HG03135 (cell line): ENCODE results near the gene EPOP.

ENCODE experiments used
- ATAC-seq: cut with Tn5 transposase; IDR thresholded peaks from one replicate; pipeline ENCODE4 v1.9.1; 2021; ENCODE audit warnings: mild to moderate bottlenecking, moderate library complexity; ENCODE audit not compliant: unreplicated experiment

The EPOP gene

DNA sequence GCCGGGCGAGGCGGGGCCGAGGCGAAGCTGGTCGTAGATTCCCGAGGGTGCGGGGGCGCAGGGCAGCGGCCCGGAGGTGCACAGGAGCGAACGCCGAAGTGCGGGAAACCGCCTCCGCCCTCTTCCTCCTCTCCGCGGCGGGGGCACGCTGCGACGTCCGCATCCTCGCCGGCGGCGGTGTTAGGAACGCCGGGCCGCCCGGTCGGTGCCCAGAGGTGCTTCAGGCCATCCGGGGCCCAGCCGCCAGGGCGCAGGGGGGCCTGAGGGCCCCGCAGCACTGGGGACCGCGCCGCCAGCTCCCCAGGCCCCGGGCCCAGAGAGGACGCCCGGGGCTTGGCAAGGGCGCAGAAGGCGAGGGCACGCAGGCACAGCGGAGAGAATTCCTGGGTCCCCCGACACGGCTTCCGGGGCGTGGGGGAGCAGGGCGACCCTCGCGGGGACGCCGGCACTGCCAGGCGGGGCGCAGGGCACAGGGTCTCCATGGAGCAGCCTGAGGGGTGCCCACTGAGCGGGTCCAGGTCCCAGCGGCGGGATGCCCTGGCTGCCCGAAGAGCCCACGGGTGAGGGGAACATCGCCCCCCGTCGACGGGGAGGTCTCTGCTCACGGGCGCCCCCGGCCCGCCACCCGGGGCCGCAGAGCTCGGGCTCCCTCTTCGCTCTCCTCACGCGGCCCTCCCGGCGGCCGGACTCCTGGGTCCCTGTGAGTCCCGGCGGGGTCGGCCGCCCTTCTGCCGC is 576 bp downstream of the EPOP start:
- no peak for ATAC-seq

DNA sequence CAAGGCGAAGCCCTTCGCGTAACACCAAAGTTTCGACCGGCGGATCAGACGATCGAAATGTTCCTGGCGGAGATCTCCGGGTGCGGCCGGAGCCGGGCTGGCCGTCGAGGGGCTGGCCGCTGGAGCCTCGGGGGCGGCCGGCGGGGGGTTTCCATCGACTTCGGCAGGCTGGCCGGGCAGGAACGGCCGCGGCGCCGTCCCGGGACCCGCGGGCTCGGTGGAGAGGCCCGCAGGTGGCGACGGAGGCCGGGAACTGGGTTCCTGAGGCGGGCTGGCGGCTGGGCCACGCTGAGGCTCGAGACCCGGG is 1.1 kb downstream of the EPOP start:
- no peak for ATAC-seq

DNA sequence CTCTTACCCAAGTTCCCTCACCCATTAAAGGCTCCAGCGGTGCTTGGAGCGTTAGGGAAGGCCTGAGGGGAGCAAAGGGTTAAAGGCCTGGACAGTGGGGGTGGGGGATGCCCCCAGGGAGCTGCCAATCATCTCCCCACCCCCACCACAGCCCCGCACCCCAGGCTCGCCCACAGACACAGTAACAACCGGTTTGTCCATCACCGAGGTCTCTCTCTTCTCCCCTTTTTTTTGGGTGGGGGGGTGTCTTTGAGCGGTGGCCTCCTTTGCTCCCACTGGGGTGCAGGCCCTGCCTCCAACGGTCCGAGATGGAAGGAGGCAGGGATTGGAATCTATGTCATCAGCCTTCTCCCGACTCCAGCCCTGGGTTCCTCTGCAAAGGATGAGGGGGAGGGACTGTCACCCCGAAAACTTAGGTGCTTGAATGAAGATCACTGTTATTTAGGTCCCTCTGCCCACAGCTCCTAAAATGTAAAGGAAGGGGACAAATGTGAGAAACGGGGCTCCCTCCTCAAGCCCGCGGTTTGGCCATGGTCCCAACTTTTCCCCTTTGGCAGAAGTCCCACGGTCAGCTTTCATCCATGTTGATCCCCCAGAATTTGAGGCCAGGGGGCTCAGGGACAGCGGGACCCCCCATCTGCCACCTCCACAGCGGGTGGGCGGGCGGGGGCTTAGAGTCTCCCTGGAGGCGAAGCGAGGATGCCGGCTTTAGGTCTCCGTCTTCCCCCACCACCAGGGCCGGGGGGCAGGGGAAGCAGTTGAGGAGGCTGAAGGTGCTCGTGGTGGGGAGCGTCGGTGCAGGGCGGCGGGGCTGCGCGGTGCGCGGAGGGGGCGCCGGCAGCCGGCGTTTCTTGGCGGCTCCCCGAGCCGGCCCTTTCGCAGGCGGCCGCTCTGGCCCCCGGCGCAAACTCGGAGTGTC is 1.7 kb downstream of the EPOP start:
- no peak for ATAC-seq

DNA sequence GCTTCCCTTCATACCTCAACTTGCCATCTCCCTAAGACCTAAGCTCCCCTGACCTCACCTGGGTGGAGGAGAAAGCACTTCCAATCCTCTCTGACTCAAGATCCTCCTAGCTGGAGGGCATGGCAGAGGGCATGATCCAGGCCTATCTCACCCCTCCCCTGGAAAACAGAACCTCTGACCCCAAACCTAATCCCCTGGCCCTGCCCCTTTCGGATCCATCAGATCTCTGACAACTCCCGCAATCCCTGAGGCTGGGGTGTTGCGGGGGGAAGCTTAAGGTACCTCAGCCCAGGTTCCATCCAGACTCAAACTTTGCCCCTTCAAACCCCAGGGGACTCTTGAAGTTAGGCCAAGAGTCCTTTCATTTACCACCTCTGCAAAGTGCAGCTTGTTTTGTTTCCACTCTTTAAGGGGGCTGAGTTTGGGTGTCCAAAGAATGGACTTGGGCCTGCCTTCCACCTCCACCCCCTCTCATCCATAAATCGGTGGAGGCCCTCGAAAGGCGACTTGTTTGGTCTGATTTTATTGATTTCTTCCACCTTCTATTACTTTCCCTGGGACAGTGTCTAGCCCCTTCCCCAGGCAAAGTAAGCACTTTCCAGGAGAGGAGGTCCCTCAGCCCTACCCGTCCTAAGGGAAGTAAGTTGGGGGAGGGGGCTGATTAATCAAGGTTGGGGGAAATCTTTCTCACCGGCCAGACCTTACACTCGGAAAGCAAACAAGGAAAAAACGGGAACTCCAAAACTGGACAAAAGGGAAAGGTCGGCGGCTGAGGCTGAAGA is 2.6 kb downstream of the EPOP start:
- no peak for ATAC-seq

DNA sequence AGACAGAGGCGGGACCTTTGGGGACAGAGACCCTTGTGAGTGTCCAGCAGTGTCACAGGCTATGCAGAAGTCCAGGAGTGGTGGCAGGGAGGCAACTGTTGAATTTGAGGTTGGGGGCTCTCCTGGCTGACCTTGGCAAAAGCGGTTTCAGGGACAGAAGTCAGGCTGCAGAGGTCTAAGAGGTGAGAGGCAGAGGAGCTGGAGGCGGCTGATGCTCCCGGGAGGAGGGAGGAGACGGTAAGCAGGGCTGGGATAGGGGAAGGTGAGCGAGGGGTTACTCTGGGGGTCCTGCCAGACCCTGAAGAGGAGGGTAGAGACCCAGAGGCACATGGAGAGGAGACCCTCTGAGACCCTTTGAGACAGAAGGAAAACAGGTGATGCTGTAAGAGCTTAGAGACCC is 5.2 kb downstream of the EPOP start:
- ATAC-seq, result no peak

DNA sequence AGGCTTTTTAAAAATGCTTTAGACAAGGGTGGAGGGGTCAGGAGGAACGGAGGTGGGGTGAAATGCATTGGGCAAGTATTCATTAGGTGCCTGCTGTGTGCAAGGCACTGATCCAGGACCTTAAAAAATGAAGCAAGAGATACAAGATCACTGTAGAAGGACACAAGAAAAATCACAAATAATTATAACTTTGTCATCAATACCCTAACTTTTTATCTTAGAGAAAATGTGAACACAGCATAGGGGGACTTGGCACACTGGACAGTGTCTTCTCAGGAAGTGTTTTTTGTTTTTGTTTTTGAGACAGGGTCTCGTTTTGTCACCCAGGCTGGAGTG is 7.0 kb downstream of the EPOP start:
- ATAC-seq, result no peak

DNA sequence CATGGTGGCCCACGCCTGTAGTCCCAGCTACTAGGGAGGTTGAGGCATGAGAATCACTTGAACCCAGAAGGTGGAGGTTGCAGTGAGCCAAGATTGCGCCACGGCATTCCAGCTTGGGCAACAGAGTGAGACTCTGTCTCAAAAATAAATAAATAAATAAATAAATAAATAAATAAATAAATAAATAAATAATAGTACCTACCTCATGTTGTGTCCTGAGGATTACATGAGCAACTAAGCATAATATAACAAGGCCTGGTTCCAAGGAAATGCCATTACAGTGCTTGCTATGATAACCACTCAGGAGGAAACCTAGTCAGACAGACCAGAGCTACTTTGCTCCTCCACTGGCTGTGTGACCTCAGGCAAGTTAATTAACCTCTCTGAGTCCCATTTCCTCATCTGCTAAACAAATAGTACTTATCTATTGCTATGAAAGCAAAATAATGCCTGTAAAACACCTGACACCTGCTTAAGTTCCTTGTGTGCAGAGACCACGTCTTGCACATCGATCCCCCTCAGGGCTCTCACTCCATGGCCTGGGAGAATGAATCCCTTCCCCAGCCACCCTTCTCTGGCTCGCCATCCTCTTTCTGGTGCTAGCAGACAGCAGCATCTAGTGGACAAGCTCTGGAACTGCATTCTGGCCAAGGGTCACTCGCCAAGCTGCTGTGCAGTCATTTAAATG is 7.5 kb downstream of the EPOP start:
- no peak for ATAC-seq

DNA sequence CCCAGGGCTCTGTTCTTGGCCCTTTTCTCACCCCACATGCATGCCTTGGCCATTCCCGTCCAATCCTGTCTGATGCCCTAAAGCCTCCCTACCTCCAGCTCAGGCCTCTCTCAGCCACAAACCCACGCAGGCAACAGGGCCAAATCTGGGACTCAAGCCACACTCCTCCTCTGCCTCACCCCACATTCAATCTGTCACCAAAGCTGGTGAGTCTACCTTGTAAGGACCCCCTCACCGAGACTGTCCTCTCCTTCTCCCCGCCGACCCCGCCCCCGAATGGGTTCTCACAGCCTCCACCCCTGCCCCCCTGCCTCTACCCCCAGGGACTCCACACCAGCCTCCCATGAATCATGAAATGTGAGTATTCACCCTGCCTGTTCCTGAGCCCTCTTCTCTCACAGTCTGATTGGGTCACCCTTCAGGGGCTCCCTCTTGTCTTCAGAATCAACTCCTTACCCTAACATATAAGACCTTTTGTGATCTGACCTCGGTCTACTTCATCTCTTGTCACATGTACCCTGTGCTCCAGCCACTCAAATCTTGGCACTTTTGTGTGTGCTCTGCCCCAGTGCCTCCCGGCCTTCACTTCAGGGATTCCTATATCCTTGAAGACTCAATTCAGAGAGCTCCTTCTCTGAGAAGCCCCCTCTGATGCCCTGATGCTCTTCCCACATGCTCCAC is 10.7 kb downstream of the EPOP start:
- ATAC-seq, result no peak

DNA sequence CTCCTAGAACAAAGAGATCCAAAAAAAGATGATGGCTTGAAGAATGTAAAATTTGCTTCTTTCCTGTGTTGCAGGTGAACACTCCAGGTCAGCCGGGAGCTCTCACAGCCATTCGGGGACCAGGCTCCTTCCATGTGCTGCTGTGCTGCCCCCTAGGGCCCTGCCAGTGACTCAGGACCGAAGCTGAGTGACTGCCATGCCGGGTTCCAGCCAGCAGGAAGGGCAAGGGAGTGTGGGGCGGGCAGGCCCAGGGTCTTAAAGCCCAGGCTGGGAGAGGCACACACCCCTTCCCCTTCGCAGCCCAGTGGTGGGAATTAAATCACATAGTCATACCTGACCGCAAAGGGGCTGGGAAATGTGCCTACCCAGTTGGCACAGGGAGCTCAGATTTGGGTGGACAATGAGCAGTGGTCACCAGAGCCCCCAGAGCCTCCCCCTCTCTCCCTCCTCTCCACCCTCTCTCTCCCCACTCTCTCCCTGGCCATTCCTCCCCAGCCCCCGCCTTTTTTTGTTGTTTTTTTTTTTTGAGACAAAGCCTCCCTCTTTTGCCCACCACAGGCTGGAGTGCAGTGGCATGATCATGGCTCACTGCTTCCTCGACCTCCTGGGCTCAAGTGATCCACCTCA is 11.5 kb downstream of the EPOP start:
- no peak for ATAC-seq

DNA sequence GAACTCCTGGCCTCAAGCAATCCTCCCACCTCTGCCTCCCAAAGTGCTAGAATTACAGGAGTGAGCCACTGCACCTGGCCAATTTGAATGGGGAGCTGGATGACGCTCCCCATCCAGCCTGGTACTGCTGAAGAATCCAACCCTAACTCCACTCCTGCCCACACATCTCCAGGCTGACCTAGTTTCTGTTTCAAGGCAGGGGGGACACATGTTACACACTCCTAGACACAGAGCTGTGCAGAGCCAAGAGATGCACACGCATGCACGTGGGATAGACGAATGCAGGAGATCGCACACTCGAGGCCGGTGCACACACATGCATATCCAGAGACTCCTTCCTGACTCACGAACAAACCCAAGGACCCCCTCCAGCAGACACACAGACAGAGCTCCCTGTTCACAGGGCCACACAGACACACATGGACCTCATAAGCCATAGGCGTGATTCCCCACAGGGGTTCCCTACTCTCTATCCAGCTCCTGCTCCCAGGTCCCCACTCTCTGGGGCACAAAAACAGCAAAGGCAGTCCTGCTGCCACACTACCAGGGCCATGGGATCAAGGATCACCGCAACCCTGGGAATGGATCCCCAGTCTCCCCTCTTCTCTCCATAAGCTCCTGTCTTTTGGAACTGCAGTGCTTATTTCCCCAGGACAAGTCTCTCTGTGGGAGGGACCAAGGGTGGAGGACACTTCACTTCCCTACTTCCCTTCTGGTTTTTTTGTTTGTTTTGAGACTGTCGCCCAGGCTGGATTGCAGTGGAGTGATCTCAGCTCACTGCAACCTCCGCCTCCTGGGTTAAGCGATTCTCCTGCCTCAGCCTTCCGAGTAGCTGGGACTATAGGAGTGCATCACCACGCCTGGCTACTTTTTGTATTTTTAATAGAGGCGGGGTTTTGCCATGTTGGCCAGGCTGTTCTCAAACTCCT is 14.4 kb downstream of the EPOP start:
- no peak for ATAC-seq

DNA sequence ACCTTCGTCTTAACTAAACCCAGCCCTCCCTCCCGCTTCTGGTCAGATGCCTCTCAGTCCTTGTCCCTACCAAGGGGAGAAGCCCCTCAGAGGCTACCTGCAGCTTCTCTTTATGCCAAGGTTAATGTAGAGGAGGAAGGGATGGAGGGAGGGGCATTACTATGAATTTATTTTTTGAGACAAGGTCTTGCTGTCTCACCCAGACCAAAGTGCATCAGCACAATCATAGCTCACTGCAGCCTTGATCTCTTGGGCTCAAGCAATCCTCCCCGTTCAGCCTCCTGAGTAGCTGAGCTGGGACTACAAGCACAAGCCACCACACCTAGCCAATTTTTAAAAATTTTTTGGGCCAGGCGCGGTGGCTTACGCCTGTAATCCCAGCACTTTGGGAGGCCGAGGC is 15.3 kb downstream of the EPOP start:
- ATAC-seq, result no peak

DNA sequence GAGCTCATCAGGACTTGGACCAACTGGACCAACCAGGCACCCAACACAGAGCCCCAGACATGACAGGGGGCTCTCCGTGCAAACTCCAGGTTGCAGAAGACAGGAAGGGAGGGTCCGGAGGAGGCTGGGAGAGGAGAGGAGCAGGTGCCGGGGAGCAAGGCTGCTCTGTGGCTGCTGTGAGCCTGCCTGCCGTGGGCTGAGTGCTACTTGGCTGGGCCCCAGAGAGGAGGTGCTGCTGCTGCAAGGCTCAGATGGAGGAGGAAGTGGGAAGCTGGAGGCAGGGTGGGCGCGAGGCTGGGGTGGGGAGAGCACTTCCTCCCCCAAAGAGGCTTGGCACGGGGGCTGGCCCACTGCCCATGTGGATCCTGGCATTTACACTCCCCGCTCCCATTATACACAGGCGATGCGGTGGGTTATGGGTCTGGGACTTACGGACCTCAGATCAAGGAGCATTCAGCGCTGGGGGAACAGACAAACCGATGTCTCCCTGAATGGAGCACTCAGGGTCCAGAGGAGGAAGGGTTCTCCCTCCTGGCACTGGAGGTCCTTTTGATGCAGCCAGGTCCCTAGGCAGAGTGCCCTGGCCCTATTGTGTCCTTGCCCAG is 15.9 kb downstream of the EPOP start:
- no peak for ATAC-seq

DNA sequence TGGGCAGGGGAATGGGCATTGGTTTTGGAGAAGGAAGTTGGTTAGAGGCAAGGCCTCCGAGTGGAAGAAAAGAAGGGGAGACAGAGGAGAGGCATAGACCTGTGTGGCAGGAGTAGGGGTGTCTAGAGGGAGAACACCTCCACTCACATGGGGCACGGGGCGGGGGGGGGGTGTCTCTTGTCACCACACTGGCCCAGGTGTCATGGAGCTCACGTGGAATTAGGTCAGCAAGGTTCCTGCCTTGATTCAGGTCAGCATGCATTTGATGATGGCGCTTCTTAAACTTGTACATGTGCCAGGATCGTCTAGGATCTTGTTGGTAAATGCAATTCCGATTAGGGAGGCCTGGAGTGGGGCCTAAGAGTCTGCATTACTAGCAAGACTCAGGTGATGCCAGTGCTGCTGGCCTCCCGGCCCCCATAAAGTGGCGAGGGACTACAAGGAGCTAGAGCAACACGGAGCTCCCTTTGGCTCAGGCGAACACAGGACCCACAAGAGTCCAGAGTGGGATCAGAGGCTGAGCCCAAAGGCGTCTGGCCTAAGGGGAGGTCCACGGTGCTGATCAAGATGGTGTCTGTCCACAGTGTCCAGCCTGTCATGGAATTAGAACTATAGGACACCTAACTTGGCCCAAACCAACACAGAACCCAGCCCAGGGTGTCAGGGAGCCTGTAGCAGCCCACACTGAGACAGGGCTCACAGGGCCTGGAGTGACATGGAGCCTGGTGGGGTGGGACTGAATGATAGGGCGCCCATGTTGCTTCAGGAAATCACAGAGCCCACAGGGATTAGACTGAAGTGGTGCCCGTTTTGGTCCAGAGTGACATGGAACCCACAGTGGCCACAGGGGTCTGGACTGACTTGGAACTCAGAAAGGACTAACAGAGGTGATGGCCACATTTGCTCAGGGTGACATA is 16.7 kb downstream of the EPOP start:
- ATAC-seq, result no peak

DNA sequence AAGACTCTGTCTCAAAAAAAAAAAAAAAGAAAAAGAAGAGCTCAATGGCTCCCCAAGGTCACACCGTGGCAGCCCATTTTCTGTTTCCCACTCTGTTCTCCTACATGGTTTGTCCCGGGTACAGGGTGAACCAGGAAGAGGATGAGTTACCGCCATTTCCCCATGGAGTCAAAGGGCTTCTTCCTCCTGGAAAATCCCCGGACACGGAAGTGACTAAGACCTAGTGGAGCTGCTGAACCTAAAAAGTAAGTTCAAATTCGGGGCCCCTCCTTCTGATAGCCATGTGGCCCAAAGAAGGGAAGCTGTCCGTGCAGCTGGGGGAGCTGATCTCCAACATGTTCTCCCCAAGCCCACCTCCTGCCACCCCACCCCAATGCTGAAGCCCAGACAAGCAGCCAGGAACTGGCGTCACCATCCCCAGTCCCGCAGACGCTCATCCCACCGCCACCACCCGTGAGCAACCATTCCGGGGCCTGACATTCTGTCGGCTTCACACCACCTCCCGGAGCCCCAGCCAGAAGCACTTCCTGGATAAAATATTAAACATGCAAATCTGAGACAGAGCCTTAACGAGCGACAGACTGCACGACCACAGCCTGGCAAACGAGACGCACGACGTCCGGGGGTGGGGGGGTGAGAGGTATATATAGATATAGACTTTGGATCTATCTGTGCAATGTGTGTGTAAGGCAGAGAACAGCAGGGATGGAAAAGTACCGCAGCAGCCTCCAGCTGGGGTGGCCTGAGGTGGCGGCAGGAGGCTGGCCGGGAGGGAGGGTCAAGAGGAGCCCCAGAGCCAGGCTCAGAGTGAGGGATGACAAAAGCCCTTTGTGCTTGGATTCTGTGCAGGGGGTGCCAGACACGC is 17.6 kb downstream of the EPOP start:
- ATAC-seq, result no peak

DNA sequence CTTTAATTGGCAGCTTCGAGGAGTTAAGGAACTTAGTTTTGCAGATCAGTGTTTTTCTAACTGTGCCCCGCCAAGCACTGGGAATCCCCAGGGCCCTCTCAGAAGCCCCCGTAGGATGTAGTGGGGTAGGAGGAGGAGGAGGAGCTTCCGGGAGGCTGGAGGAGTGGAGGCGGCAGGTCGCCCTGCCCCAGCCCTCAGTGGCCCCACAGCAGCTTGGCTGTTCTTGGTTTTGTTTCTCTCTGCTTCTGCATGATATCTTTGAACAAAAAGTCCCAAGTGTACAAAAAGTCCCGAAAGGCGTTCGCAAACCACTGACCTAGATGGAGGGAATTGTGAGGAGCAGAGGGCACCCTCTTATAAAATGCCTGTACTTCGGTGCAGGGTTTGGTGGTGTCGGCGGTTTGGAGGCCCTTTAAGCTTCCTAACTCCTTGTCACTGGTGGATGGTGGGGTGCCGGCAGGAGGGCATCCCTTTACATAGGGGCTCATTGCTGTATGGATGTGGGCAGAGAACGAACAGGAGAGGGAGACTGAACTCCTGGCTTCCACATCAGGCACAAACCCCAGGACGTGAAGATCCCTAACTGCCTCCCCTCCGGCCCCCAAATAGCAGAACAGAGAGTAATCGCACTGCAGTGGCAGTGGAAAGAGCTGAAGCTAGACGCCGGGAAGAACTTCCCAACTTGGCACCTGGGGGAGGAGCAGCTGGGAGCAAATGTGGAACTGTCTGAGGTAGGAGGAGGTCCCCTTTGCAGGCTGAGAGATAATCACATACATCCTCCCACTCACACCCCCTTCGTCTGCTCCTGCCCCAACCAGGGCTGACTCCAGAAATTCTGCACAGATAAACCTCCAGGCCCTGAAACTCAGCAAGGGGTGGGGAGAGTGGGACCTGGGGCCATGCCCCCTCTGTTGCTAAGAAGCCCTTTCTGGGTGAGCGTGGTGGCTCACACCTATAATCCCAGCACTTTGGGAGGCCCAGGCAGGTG is 20.1 kb downstream of the EPOP start:
- no peak for ATAC-seq

DNA sequence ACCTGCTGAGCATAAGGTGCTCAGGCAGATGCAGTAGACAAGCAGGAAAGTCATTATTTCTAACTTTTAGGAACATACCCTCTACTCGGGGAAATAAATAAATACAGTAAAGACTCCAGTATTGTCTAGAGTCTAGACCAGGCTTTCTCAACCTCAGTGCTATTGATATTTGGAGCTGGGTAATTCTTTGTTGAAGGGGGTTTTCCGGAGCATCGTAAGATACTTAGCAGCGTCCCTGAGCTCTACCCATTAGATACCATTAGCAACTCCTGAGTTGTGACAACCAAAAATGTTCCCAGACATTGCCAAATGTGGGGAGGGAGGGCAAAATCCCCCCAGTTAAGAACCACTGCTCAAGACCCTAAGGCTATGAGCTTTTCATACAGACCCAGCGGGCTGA is 21.1 kb downstream of the EPOP start:
- no peak for ATAC-seq
